Measurements from ENCODE around the gene ENTPD8. TPM values are rescaled to one million over a fixed set of nuclear protein-coding genes. Genes with fewer than 3 reads are reported as not detected.
A peak's percentile ranks its signal among the peaks of the same experiment; 100 is the strongest.

The ENTPD8 gene
- total and polyA plus RNA-seq, 10 of the 15 experiments (the other 5 are each of a cell fraction or from before 2014, with no cell fraction given): not detected

DNA sequence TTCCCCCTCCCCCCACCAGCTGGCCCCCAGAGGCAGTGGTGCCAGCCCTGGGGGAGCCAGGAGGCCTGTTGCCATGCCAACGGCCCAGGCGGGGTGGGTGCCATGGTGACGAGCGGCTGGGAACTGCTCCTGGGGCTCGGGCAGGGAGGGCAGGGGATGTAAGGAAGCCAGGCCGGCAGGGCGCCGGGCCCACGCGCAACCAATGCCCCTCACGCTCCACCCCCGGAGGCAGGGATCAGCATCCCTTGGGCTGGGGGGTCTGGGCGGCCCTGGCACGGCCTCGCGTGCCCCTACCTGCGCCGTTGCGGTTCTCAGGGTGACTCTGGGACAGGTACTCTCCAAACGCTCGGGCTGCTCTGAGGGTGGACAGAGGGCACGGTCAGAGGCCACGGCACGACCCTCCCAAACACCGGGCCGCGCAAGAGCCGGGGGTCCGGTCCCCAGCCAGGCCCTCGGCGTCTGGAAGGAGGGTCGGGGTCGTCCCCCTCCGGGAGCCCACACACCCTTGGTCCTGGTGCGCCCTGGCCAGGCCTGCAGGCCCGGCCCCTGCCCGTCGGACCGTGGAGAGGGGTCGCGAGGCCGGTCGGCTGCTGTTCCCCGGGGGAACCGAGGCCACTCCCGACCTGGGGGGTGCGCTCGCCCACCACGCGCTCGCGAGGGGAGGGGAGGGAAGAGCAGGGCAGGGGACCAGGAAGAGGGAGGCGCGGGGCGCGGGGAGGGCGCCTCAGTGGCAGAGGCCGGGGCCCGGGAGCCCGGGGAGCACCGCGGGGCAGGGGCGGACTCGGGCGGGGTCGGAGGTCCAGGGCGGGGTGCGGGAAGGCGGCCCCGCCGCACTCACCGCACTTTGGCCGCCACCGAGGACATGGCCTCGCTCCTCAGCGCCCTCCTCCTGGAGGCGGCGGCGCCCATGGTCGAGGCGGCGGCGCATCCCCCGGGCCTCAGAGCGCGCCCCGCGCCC, 17.3 kb upstream of the ENTPD8 start:
- intact Hi-C loops (cut with micrococcal nuclease; ENCODE audit: unreplicated experiment): no loop called here
- peak overlapping the region; percentile 76 for H3K9ac ChIP-seq (ENCODE audit: control insufficient read depth, insufficient read depth, low read length)
- ChIA-PET POLR2A (interaction anchor here (1.0 kb wide), 1 partner anchor 308 kb away, joined by 5 read pairs; no protein-coding TSS in a partner anchor), CTCF (interaction anchor here (1.0 to 1.3 kb wide), 3 partner anchors 12 to 157 kb away, joined by 3 to 6 read pairs (median 4); partner anchors contain the start of gene NRARP), SMC1A (ENCODE audit: uncharacterized antibody, unreplicated experiment) (no interaction called here), RAD21 (ENCODE audit: unreplicated experiment) (no interaction called here)
- in situ Hi-C loops (cut with MboI): no loop called here
- H2AFZ ChIP-seq (ENCODE audit: control insufficient read depth, low read depth, low read length): peak overlapping the region; percentile 13; the same call in 1 of the 2 replicates
- no peaks in the 10 kb centered on the region for H4K20me1 ChIP-seq (ENCODE audit: control insufficient read depth, insufficient read depth)
- DNase-seq (ENCODE audit: low read depth, low spot score) (no peak), FAIRE-seq (no peak), ATAC-seq (peak; percentile 3; the same call in 2 of the 3 replicates)
- H3K36me3 ChIP-seq (ENCODE audit: control insufficient read depth in 2 of 2, insufficient read depth in 2 of 2, low read length in 1 of 2): no peaks in the 10 kb centered on the region
- peaks cover 35% of the 10 kb centered on the region for H3K4me1 ChIP-seq (ENCODE audit: control insufficient read depth, insufficient read depth, low read length)
- H3K27ac ChIP-seq (ENCODE audit: control insufficient read depth, insufficient read depth): peak overlapping the region; percentile 54
- WGBS (ENCODE audit: insufficient coverage, insufficient replicate concordance, low lambda C conversion rate, missing lambda C conversion rate): 19% methylated on average over 57 of the region's 88 CpGs
- H3K9me3 ChIP-seq (replicated peaks; ENCODE audit: control insufficient read depth, insufficient read depth, low read length): no peaks in the 10 kb centered on the region
- no peaks in the 10 kb centered on the region for H3K27me3 ChIP-seq (replicated peaks in 1 of 2; ENCODE audit: control insufficient read depth in 2 of 2, insufficient read depth in 2 of 2, low read length in 1 of 2)
- H3K79me2 ChIP-seq (ENCODE audit: control insufficient read depth, insufficient read depth, low read length): peaks cover 9% of the 10 kb centered on the region
- peak overlapping the region; percentile 98 for H3K4me2 ChIP-seq (ENCODE audit: control insufficient read depth, insufficient read depth)
- no TSS peak for BruUV-seq (replicated peaks)
- H3K4me3 ChIP-seq: peak overlapping the region; percentile 90
- no peak for TF ChIP-seq SREBF2 (IDR thresholded peaks at IDR 0.05; ENCODE audit: low read length)
- no peak for TF ChIP-seq GATAD2B (conservative IDR thresholded peaks at IDR 0.05; ENCODE audit: low read depth)
- TF ChIP-seq ZNF274 (IDR thresholded peaks at IDR 0.05; ENCODE audit: insufficient read depth, insufficient read length): no peak
- TF ChIP-seq RFX5 (IDR thresholded peaks at IDR 0.05; ENCODE audit: low read depth, low read length): no peak
- TF ChIP-seq, protein P1, sequence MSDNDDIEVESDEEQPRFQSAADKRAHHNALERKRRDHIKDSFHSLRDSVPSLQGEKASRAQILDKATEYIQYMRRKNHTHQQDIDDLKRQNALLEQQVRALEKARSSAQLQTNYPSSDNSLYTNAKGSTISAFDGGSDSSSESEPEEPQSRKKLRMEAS (IDR thresholded peaks at IDR 0.05; ENCODE audit: low read depth, low read length): 0 out of 2 replicates have a peak, but pooled peaks have one; percentile 1
- no peak for TF ChIP-seq CHD1 (IDR thresholded peaks at IDR 0.05; ENCODE audit: low read depth, low read length)
- no peak for TF ChIP-seq TCF7 (IDR thresholded peaks at IDR 0.05; ENCODE audit: borderline replicate concordance)
- TF ChIP-seq TAF1 (IDR thresholded peaks at IDR 0.05; ENCODE audit: borderline replicate concordance, low read depth, low read length): no peak
- TF ChIP-seq, protein P2, sequence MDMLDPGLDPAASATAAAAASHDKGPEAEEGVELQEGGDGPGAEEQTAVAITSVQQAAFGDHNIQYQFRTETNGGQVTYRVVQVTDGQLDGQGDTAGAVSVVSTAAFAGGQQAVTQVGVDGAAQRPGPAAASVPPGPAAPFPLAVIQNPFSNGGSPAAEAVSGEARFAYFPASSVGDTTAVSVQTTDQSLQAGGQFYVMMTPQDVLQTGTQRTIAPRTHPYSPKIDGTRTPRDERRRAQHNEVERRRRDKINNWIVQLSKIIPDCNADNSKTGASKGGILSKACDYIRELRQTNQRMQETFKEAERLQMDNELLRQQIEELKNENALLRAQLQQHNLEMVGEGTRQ (IDR thresholded peaks at IDR 0.05; ENCODE audit: borderline replicate concordance, low read depth, low read length): no peak
- TF ChIP-seq, protein P3, sequence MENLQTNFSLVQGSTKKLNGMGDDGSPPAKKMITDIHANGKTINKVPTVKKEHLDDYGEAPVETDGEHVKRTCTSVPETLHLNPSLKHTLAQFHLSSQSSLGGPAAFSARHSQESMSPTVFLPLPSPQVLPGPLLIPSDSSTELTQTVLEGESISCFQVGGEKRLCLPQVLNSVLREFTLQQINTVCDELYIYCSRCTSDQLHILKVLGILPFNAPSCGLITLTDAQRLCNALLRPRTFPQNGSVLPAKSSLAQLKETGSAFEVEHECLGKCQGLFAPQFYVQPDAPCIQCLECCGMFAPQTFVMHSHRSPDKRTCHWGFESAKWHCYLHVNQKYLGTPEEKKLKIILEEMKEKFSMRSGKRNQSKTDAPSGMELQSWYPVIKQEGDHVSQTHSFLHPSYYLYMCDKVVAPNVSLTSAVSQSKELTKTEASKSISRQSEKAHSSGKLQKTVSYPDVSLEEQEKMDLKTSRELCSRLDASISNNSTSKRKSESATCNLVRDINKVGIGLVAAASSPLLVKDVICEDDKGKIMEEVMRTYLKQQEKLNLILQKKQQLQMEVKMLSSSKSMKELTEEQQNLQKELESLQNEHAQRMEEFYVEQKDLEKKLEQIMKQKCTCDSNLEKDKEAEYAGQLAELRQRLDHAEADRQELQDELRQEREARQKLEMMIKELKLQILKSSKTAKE (IDR thresholded peaks at IDR 0.05; ENCODE audit: low read depth, poor library complexity, severe bottlenecking): no peak
- TF ChIP-seq LARP7 (IDR thresholded peaks at IDR 0.05): no peak
- no peak for TF ChIP-seq NFYB (IDR thresholded peaks at IDR 0.05; ENCODE audit: insufficient read depth, low read depth, low read length)
- peak; percentile 23; the same call in 1 of the 2 replicates for TF ChIP-seq PAX5 (IDR thresholded peaks at IDR 0.05; ENCODE audit: borderline replicate concordance, low read depth, low read length)
- no peak for TF ChIP-seq SREBF1 (IDR thresholded peaks at IDR 0.05; ENCODE audit: low read length)
- 0 out of 2 replicates have a peak, but pooled peaks have one; percentile 24 for TF ChIP-seq ZSCAN29 (IDR thresholded peaks at IDR 0.05)
- TF ChIP-seq BMI1 (IDR thresholded peaks at IDR 0.05; ENCODE audit: borderline replicate concordance): 0 out of 2 replicates have a peak, but pooled peaks have one; percentile 24
- TF ChIP-seq POU2F2 (IDR thresholded peaks at IDR 0.05; ENCODE audit: borderline replicate concordance, low read depth, low read length): no peak
- TF ChIP-seq, protein P4, sequence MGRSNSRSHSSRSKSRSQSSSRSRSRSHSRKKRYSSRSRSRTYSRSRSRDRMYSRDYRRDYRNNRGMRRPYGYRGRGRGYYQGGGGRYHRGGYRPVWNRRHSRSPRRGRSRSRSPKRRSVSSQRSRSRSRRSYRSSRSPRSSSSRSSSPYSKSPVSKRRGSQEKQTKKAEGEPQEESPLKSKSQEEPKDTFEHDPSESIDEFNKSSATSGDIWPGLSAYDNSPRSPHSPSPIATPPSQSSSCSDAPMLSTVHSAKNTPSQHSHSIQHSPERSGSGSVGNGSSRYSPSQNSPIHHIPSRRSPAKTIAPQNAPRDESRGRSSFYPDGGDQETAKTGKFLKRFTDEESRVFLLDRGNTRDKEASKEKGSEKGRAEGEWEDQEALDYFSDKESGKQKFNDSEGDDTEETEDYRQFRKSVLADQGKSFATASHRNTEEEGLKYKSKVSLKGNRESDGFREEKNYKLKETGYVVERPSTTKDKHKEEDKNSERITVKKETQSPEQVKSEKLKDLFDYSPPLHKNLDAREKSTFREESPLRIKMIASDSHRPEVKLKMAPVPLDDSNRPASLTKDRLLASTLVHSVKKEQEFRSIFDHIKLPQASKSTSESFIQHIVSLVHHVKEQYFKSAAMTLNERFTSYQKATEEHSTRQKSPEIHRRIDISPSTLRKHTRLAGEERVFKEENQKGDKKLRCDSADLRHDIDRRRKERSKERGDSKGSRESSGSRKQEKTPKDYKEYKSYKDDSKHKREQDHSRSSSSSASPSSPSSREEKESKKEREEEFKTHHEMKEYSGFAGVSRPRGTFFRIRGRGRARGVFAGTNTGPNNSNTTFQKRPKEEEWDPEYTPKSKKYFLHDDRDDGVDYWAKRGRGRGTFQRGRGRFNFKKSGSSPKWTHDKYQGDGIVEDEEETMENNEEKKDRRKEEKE (IDR thresholded peaks at IDR 0.05): 0 out of 2 replicates have a peak, but pooled peaks have one; percentile 48
